Sigmoid colon (tissue), 7 donors: Measurements from ENCODE around the gene ARL4D. TPM values are rescaled to one million over a fixed set of nuclear protein-coding genes. Genes with fewer than 3 reads are reported as not detected.

Experiments
- DNase-seq: peaks from one replicate; pipeline ENCODE4 v3.0.0-alpha.2; 2019
- H3K27ac ChIP-seq, 4 donors: fragments of 200-600 bp; sonication (generic); one replicate each; pipeline ENCODE4 v1.5.1; 2016 to 2019; ENCODE audit warnings: mild to moderate bottlenecking in 1 of 4
- H3K27me3 ChIP-seq, 3 donors: fragments of 200-600 bp; sonication (generic); one replicate each; pipeline ENCODE4 v1.5.1; 2019; ENCODE audit warnings: mild to moderate bottlenecking in 1 of 3
- H3K36me3 ChIP-seq, 4 donors: fragments of 200-600 bp; sonication (generic); one replicate each; pipeline ENCODE4 v1.5.1; 2016 to 2019
- H3K4me1 ChIP-seq, 4 donors: fragments of 200-600 bp; sonication (generic); one replicate each; pipeline ENCODE4 v1.5.1; 2017 to 2019
- H3K4me3 ChIP-seq, 4 donors: fragments of 200-600 bp; sonication (generic); one replicate each; pipeline ENCODE4 v1.5.1; 2017 to 2019; ENCODE audit warnings: mild to moderate bottlenecking in 2 of 4, moderate library complexity in 1 of 4
- H3K9me3 ChIP-seq, 4 donors: fragments of 200-600 bp in 3 of 4; sonication (generic) in 3 of 4; one replicate each; pipeline versions ENCODE4 v1.5.1 to v1.6.1; 2013 to 2019
- CTCF ChIP-seq, 4 experiments: fragments of 450-650 bp in 3 of 4; fragments of 200-600 bp in 1 of 4; IDR thresholded peaks; one replicate each; pipeline ENCODE4 v1.5.1; 2016 to 2019; ENCODE audit warnings: antibody characterized with exemption in 4 of 4, mild to moderate bottlenecking in 3 of 4, moderate library complexity in 2 of 4
- EP300 ChIP-seq, 4 donors: sonication (generic); formaldehyde crosslinking; IDR thresholded peaks; one replicate each; pipeline ENCODE4 v1.6.1; 2017; ENCODE audit warnings: antibody characterized with exemption in 4 of 4
- POLR2A ChIP-seq, 2 donors: fragments of 450-650 bp; IDR thresholded peaks; one replicate each; pipeline ENCODE4 v1.6.1; 2016; ENCODE audit warnings: antibody characterized with exemption in 2 of 2, mild to moderate bottlenecking in 2 of 2, moderate library complexity in 2 of 2
- POLR2AphosphoS5 ChIP-seq, 4 donors: sonication (generic); formaldehyde crosslinking; IDR thresholded peaks; one replicate each; pipeline ENCODE4 v1.6.1; 2017; ENCODE audit warnings: antibody characterized with exemption in 4 of 4
- WGBS, 2 donors: extraction: QIAGEN DNeasy Blood & Tissue Kit; methylation state at CpG; one replicate each; pipeline ENCODE4 v1.1.7; 2013; 5-methylcytosine and 5-hydroxymethylcytosine counted together
- intact Hi-C: fragments of 100-400 bp; cut with DNase I; formaldehyde crosslinking; loops from one replicate; pipeline ENCODE4 v1.15.1; 2023
- polyA plus RNA-seq, 3 donors: library from polyadenylated mRNA; stranded (reverse); fragments of 200-250 nt; gene quantifications; one replicate each; pipeline ENCODE4 v1.2.3, GENCODE V29; 2013
- total RNA-seq, 4 donors: library from RNA; depleted of rRNA; stranded (reverse); fragments of >200 nt; gene quantifications; one replicate each; pipeline ENCODE4 v1.1.0, GENCODE V29; 2016
- donor health status: healthy with polysubstance abuse.
- donor health status: Bipolar disorder and iron deficiency.
- donor health status: healthy.

ARL4D gene
- total and polyA plus RNA-seq, 7 donors: 1.4 to 52.1 (median 18.6) TPM

DNA sequence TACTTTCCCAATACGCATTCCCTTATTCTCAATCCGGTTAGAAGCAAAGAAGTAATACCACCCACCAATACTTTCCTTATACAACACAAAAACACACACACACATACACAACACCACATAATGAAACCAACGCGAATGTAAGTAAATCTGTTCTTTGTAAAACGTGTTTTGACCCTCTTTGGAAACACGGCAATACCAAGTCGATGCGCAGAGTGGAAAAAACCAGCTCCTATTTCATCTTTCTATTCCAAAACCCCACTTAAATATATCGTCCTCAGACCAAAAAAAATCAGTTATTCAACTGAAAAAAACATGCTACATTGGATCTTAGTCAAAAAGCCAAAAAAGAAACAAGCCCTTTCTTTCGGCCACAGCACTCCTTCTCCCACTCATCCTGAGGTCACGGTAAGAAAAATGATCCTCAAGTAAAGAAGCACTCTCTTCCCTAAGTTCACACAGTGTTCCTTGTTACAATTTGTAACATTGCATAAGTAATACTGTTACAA, 31.0 kb upstream of the ARL4D start:
- TF ChIP-seq POLR2A (IDR thresholded peaks at IDR 0.05) (peak in 1 of 2 donors; percentile 9), EP300 (IDR thresholded peaks at IDR 0.05) (peak in 2 of 4 donors; percentile 17 to 38), POLR2AphosphoS5 (IDR thresholded peaks at IDR 0.05) (peak in 3 of 4 donors; percentile 93 to 98 (median 94)), CTCF (IDR thresholded peaks at IDR 0.05) (no peak)
- DNase-seq: no peak
- intact Hi-C loops: no loop called here
- Histone ChIP-seq H3K27me3 (no peaks in the 10 kb centered on the region), H3K4me1 (peaks cover 0 to 44% (median 38%) of the 10 kb centered on the region in 4 donors), H3K9me3 (no peaks in the 10 kb centered on the region), H3K36me3 (no peaks in the 10 kb centered on the region), H3K27ac (peak overlapping the region; percentile 99 to 100 (median 100)), H3K4me3 (peak overlapping the region in 3 of 4 donors; percentile 53 to 55 (median 54))
- 5 to 11% methylated on average over 11 of the region's 11 CpGs for WGBS, 2 donors

- intact Hi-C loops: loop anchor here (1.0 kb wide), 1 partner anchor 20 kb away; no protein-coding TSS in a partner anchor
- WGBS, 2 donors: 1% methylated on average over 51 of the region's 51 CpGs
These were observed 29.9 kb upstream of the ARL4D start for GRCh38 chr17:43368740-43369506.

DNA sequence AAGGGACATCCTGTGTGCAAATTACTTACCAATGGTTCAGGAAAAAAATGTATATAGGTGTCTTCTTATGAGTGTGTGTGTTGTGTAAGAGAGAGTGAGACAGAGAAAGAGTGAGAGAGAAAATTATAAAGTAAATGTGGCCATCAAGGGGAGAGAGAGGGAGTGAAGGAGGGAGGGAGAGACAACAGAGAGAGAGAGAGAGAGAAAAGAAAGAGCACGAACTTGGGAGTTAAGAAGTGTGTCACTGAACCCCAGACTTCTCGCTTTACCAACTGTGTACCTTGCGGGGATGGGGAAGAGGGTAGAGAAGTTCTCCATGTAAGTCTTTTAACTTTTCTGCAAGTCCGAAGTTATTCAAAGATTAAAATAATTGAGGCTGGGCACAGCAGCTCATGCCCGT, 28.8 kb upstream of the ARL4D start:
- H3K36me3 ChIP-seq: no peaks in the 10 kb centered on the region

More at GRCh38 chr17:43368740-43369506, 29.9 kb upstream of the ARL4D start:
- peak overlapping the region; percentile 46 to 55 (median 54) for H3K4me3 ChIP-seq
- TF ChIP-seq CTCF (IDR thresholded peaks at IDR 0.05): no peak
- peak; percentile 43 to 57 (median 54) for TF ChIP-seq POLR2AphosphoS5 (IDR thresholded peaks at IDR 0.05)
- TF ChIP-seq EP300 (IDR thresholded peaks at IDR 0.05): no peak
- peak; percentile 21 for TF ChIP-seq POLR2A (IDR thresholded peaks at IDR 0.05)
- peak overlapping the region; percentile 99 to 100 (median 100) for H3K27ac ChIP-seq
- H3K4me1 ChIP-seq: peaks cover 0 to 49% (median 43%) of the 10 kb centered on the region in 4 donors
- H3K9me3 ChIP-seq: no peaks in the 10 kb centered on the region
- H3K36me3 ChIP-seq: no peaks in the 10 kb centered on the region
- no peaks in the 10 kb centered on the region for H3K27me3 ChIP-seq
- peak; percentile 94 for DNase-seq

DNA sequence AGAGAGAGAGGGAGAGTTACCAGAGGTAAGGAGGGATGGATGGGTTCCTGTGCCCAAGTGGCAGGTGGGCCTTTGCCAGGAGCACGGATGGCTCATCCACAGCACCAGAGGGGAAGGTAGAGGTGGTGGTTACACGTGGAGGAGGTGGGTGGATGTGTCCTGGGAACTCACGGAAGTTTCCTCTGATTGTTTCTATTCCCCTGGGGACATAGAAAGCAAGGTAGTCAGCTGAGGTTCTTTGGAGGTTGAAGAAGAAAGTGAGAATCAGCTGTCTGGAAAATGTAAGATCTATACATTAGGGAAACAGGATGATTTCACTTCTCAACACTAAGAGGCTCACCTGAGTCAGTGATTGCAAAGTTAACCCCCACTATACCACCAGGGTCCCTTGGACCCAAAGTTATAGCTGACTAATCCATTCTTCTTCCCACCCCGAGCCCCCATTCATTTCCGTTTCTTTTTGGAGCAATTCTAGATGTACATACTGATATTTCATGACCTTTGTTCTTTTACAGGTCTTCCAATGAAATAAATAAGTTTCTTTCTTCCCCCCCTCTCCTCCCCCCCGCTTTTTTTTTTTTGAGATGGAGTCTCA, 27.5 kb upstream of the ARL4D start:
- WGBS, 2 donors: 55 to 64% methylated on average over 6 of the region's 6 CpGs
- intact Hi-C loops: no loop called here
- no peaks in the 10 kb centered on the region for H3K36me3 ChIP-seq

More for the DNA sequence above, 28.8 kb upstream of the ARL4D start:
- H3K4me3 ChIP-seq: no peak overlapping the region
- no peaks in the 10 kb centered on the region for H3K9me3 ChIP-seq
- intact Hi-C loops: loop anchor here (1.0 kb wide), 1 partner anchor 19 kb away; no protein-coding TSS in a partner anchor
- peaks cover 0 to 49% (median 43%) of the 10 kb centered on the region in 4 donors for H3K4me1 ChIP-seq
- TF ChIP-seq CTCF (IDR thresholded peaks at IDR 0.05): no peak
- no peak for TF ChIP-seq POLR2AphosphoS5 (IDR thresholded peaks at IDR 0.05)
- TF ChIP-seq POLR2A (IDR thresholded peaks at IDR 0.05): no peak
- TF ChIP-seq EP300 (IDR thresholded peaks at IDR 0.05): no peak
- 91 to 93% methylated on average over 5 of the region's 5 CpGs for WGBS, 2 donors
- peak; percentile 39 for DNase-seq
- no peaks in the 10 kb centered on the region for H3K27me3 ChIP-seq
- peak overlapping the region; percentile 99 to 100 (median 100) for H3K27ac ChIP-seq

More for the DNA sequence above, 27.5 kb upstream of the ARL4D start:
- Histone ChIP-seq H3K4me1 (peaks cover 0 to 49% (median 43%) of the 10 kb centered on the region in 4 donors), H3K9me3 (no peaks in the 10 kb centered on the region), H3K27ac (peak overlapping the region in 3 of 4 donors; percentile 99 to 100 (median 99)), H3K4me3 (no peak overlapping the region), H3K27me3 (no peaks in the 10 kb centered on the region)
- DNase-seq: no peak
- no peak for TF ChIP-seq CTCF (IDR thresholded peaks at IDR 0.05)
- TF ChIP-seq POLR2A (IDR thresholded peaks at IDR 0.05): no peak
- TF ChIP-seq EP300 (IDR thresholded peaks at IDR 0.05): no peak
- no peak for TF ChIP-seq POLR2AphosphoS5 (IDR thresholded peaks at IDR 0.05)
